Nephron (organoid): ENCODE data around the gene TRIM63.

Experiments
- H3K27ac Mint-ChIP-seq, 3 experiments: 2 replicates each; pipeline ENCODE4 v1.8.0; 2020; ENCODE audit warnings: mixed read lengths in 3 of 3, mild to moderate bottlenecking in 2 of 3, moderate library complexity in 1 of 3
- H3K27me3 Mint-ChIP-seq: 2 replicates; pipeline ENCODE4 v1.8.0; 2021; ENCODE audit warnings: low read depth, mild to moderate bottlenecking, moderate library complexity, mixed read lengths
- H3K36me3 Mint-ChIP-seq: 2 replicates; pipeline ENCODE4 v1.8.0; 2020; ENCODE audit warnings: low read depth, mixed read lengths
- H3K4me1 Mint-ChIP-seq: 2 replicates; pipeline ENCODE4 v1.8.0; 2020; ENCODE audit warnings: mixed read lengths
- H3K4me3 Mint-ChIP-seq, 3 experiments: 2 replicates each; pipeline ENCODE4 v1.8.0; 2020; ENCODE audit warnings: mild to moderate bottlenecking in 3 of 3, mixed read lengths in 3 of 3, moderate library complexity in 2 of 3
- H3K9me3 Mint-ChIP-seq: 2 replicates; pipeline ENCODE4 v1.8.0; 2020; ENCODE audit warnings: mixed read lengths
- CTCF ChIP-seq, 3 experiments: fragments of 200-600 bp; sonication (generic); IDR thresholded peaks; one replicate each; pipeline ENCODE4 v1.5.0; 2021; ENCODE audit warnings: antibody characterized with exemption in 3 of 3; ENCODE audit not compliant: unreplicated experiment in 3 of 3

The TRIM63 gene

GRCh38 chr1:26067432-26067911 is at the start of gene TRIM63:
Gene TRIM63 (minus strand): TSS chr1:26067630. CDS start chr1:26067494, 136 bp downstream.
- Mint-ChIP-seq H3K36me3 (no peaks in the 10 kb centered on the region), H3K27me3 (peaks cover 27% of the 10 kb centered on the region), H3K4me3 (peak within 1 kb of the TSS; percentile 56 to 90 (median 81)), H3K4me1 (peaks cover 42% of the 10 kb centered on the region), H3K27ac (peak within 1 kb of the TSS; percentile 63 to 75 (median 66)), H3K9me3 (no peaks in the 10 kb centered on the region)
- TF ChIP-seq CTCF (IDR thresholded peaks at IDR 0.05; ENCODE audit: unreplicated experiment in 3 of 3) = no peak

- Mint-ChIP-seq H3K27me3 (no peaks in the 10 kb centered on the region), H3K4me3 (peak overlapping the region; percentile 59 to 79 (median 71)), H3K9me3 (no peaks in the 10 kb centered on the region), H3K36me3 (peaks cover 35% of the 10 kb centered on the region), H3K27ac (peak overlapping the region in 1 of 3 experiments; percentile 42), H3K4me1 (peaks cover 30% of the 10 kb centered on the region)
- no peak for TF ChIP-seq CTCF (IDR thresholded peaks at IDR 0.05; ENCODE audit: unreplicated experiment in 3 of 3)
Observed at GRCh38 chr1:26114165-26114927, 46.9 kb upstream of the TRIM63 start.

GRCh38 chr1:26112407-26112775 is 45.0 kb upstream of the TRIM63 start:
- H3K4me3 Mint-ChIP-seq = peak overlapping the region; percentile 93 to 97 (median 96)
- H3K27ac Mint-ChIP-seq = peak overlapping the region; percentile 77 to 99 (median 84)
- no peak for TF ChIP-seq CTCF (IDR thresholded peaks at IDR 0.05; ENCODE audit: unreplicated experiment in 3 of 3)
- peaks cover 30% of the 10 kb centered on the region for H3K4me1 Mint-ChIP-seq
- no peaks in the 10 kb centered on the region for H3K9me3 Mint-ChIP-seq
- no peaks in the 10 kb centered on the region for H3K27me3 Mint-ChIP-seq
- peaks cover 21% of the 10 kb centered on the region for H3K36me3 Mint-ChIP-seq

GRCh38 chr1:26111530-26112406 is 44.3 kb upstream of the TRIM63 start, which contains the start of gene PDIK1L:
Gene PDIK1L (plus strand): TSS chr1:26111824. CDS start chr1:26114309, 2,485 bp downstream.
- H3K4me1 Mint-ChIP-seq = peaks cover 30% of the 10 kb centered on the region
- H3K36me3 Mint-ChIP-seq = peaks cover 17% of the 10 kb centered on the region
- H3K4me3 Mint-ChIP-seq = peak within 1 kb of the TSS; percentile 93 to 99 (median 97)
- H3K27ac Mint-ChIP-seq = peak within 1 kb of the TSS; percentile 98 to 99 (median 99)
- H3K27me3 Mint-ChIP-seq = no peaks in the 10 kb centered on the region
- H3K9me3 Mint-ChIP-seq = no peaks in the 10 kb centered on the region
- no peak for TF ChIP-seq CTCF (IDR thresholded peaks at IDR 0.05; ENCODE audit: unreplicated experiment in 3 of 3)

- no peaks in the 10 kb centered on the region for H3K9me3 Mint-ChIP-seq
- peak overlapping the region; percentile 98 to 99 (median 99) for H3K27ac Mint-ChIP-seq
- H3K27me3 Mint-ChIP-seq = no peaks in the 10 kb centered on the region
- H3K36me3 Mint-ChIP-seq = peaks cover 17% of the 10 kb centered on the region
- H3K4me3 Mint-ChIP-seq = peak overlapping the region; percentile 92 to 99 (median 96)
- no peak for TF ChIP-seq CTCF (IDR thresholded peaks at IDR 0.05; ENCODE audit: unreplicated experiment in 3 of 3)
- H3K4me1 Mint-ChIP-seq = peaks cover 30% of the 10 kb centered on the region
Observed at GRCh38 chr1:26110731-26111529, 43.5 kb upstream of the TRIM63 start.
